GM11168 (cell line): Measurements from ENCODE around the gene HIPK4.
"Not testable (repeated sequence)": the region's sequence is repeated elsewhere in the genome, so short reads cannot be mapped to it uniquely, and the experiment has no call there.

ENCODE experiments used
- in situ Hi-C: fragments of 300-500 bp; cut with MboI; formaldehyde crosslinking; loops from one replicate; pipeline ENCODE4 v1.12.0; 2022; ENCODE audit warnings: low sequenced_read_pairs; ENCODE audit not compliant: unreplicated experiment

Gene HIPK4

DNA sequence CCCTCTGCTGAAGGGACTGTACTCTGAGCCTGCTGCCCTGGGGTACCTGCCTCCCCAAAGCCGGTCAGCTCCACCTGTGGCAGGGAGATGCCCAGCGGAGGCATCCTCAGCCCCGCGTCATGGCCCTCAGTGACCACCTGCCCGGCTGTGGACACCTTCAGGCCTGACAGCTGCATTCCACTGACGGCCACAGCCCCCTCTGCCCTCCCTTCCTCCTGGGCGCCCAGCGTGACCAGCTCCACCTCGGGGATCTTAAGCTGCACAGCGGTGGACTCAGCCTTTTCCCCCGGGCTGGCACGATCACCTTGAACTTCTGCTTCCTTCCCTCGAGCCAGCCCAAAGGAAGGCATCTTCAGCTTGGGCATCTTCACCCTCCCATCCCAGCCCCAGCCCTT, 4.8 kb upstream of the HIPK4 start:
- in situ Hi-C loops, result no loop called here

DNA sequence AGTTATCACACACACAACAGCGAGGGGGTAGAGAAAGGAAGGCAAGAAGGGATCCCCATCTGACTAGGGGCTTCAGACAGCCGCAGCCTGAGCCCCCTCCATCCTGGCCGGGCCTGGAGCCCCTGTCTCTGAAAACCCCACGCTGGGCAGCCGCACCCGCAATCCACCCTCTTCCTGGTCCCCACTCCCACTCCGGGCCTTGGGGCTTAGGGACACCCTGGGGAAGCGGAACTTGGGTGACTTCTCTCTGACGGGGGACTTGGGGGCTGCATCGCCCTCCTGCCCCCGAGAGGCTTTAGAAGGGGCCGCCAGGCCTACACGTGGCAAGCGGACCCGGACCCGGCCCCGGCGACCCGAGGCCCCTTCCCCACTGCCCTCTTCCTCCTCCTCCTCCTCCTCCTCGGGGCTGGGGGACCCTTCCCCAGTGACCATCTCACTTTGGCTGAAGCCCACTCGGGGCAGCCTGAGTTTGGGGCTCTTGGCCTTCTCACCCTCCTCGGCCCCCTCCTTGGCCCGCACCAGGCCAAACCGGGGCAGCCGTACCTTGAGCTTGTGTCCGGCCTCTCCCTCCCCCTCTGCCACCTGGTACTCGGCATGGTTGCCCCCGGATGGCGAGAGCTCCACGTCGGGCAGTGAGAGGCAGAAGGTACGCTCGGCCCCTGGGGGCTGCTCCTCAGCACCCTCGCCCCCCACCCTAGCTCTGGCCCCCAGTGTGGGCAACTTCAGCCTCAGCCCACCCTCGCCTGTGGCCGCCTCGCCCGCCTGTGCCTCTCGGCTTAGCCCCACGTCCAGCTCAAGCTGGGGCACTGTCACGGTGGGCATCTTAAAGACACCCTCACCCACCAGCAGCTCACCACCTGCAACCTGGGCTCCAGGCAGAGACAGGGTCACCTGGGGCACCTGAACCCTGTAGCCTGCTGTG, 4.2 kb upstream of the HIPK4 start:
- in situ Hi-C loops, result no loop called here

DNA sequence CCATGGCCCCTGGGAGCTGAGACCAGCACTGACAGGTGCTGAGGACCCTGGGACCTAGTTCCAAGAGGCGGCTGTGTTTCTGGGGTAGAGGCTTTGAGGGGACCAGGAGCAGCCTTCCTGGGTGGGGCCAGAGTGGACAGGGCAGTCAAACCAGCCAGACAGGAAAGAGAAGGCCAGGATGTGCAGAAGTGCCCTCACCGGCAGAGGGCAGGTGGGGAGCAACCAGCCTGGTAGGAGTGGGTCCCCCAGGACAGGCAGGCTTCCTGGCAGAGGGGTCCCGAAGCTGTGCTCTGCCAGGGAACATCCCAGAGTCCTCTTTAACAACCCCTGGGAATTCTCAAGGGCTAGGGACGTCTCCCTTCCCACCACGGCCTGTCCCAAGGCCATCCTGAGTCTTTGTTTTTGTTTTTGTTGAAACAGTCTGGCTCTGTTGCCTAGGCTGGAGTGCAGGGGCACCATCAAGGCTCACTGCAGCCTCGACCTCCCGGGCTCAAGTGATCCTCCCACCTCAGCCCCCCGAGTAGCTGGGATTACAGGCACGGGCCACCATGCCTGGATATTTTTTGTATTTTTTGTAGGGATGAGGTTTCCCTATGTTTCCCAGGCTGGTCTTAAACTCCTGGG, 3.0 kb upstream of the HIPK4 start:
- in situ Hi-C loops, result no loop called here

DNA sequence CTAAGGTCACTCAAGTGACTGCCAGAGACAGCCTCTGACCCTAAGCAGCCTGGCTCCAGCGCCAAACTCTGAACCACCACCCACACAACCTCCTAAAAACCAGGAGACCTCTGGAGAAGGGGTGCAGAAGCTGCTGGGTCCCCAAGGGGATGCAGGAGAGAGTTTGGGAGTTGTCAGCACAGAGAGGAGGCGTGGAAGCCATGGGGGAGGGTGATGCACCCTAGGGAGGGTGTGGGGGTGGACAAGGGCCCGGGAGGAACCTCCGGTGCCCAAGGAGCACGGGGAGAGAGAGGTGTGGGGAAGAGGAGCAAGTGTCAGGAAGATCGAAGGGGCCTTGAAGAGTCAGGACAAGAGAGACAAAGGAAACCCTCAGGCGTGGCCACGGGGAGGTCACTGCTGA, 2.1 kb upstream of the HIPK4 start:
- in situ Hi-C loops, result no loop called here

DNA sequence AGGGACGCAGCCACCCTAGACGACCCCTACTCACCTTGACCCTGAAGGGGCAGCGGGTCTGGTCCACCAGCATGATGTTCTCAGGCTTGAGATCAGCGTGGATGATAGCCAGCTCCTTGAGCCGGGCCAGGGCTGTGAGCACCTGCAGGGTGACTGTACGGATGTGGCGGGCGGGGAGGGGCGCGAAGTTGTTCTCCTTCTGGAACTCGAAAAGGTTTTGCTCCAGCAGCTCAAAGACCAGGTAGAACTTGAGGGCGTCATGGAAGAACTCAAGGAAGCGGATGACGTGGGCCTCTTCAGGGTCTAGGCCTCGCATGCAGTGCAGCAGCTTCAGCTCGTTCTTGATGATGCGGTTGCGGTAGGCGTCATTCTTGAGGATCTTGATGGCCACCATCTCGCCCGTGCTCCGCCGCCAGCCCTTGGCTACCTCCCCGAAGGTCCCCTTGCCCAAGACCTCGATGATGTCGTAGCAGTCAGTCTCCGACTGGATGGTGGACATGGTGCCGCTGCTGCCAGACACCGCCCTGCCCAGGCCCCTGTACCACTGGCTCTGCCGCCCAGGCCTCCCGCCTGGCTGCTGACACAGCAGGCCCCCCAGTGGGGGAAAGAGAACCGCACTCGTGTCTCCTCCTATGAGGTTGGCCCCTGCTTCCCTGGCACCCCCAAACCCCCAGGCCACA, 437 bp downstream of the HIPK4 start:
- in situ Hi-C loops, result no loop called here

DNA sequence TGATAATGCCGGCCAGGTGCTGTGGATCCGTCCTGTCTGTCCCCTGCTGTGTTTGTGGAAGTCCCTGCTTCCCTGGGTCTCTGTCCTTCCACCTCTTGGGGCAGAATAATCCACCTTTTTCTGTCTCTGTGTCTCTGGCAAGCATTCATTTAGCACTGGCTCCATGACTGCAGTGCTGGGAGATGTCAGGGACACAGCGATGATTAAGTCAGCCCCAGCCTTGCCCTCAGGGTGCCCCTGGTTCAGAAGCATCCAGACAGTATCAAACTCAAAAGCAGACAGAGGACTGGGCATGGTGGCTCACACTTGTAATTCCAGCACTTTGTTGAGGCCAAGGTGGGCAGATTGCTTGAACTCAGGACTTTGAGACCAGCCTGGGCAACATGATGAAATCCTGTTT, 1.5 kb downstream of the HIPK4 start:
- in situ Hi-C loops, result no loop called here

DNA sequence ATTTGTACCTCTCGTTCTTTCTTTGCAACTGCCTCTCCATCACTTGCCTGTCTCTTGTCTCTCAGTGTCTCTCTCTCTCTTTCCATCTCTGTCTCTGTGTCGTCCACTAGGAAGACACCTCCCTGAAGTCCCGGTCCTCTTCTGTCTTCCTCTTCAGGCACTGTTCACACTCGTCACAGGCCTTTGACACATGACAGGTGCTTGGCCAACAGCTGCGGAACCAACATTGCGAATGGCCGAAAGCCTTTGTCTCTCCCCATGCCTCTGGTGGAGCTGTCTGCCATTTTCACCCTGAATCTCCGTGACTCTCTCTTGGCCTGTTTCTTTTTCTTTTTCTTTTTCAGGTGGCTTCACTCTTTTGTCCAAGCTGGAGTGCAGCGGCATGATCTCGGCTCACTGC, 2.8 kb downstream of the HIPK4 start:
- in situ Hi-C loops, result no loop called here

DNA sequence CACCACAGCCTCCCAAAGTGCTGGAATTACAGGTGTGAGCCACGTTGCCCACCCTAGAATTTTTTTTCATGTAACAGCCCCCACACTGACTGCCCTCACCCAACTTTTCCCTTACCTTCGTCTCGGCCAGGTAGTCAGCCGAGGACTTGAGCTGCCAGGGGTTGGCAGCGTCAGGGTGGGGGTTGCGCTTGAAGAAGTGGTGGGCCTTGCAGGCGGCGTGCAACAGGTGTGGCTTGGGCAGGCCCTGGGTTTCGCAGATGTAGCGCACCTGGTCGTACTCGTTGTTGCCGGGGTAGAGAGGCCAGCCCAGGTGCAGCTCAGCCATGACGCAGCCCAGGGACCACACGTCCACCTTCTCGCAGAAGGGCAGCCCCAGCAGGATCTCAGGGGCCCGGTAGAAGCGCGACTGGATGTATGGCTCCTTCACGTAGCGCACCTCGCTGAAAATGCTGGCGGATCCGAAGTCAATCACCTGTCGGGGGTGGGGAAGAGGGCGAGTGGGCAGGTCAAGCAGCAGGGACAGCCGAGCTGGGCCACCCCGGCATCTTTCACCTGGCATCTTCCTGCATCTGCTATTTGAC, 6.2 kb downstream of the HIPK4 start:
- in situ Hi-C loops, result no loop called here

DNA sequence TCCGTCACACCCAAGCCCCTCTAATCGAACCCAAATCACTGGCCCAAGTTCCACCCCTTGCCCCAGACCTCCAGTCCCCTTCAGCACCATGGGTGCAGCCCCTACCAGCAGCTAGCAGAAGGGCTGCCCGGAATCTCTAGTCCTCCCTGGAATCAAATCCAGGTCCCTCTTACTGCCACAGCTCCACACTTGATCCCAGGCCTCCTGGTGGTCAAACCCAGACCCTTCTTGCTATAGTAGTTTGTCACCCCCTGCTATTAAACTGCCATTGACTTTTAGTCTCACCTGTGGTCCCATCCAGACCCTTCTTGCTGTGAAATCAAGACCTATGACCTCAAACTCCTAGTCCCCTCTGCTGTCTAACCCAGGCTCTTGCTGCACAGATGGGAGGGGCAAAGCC, 8.7 kb downstream of the HIPK4 start:
- in situ Hi-C loops, result no loop called here

DNA sequence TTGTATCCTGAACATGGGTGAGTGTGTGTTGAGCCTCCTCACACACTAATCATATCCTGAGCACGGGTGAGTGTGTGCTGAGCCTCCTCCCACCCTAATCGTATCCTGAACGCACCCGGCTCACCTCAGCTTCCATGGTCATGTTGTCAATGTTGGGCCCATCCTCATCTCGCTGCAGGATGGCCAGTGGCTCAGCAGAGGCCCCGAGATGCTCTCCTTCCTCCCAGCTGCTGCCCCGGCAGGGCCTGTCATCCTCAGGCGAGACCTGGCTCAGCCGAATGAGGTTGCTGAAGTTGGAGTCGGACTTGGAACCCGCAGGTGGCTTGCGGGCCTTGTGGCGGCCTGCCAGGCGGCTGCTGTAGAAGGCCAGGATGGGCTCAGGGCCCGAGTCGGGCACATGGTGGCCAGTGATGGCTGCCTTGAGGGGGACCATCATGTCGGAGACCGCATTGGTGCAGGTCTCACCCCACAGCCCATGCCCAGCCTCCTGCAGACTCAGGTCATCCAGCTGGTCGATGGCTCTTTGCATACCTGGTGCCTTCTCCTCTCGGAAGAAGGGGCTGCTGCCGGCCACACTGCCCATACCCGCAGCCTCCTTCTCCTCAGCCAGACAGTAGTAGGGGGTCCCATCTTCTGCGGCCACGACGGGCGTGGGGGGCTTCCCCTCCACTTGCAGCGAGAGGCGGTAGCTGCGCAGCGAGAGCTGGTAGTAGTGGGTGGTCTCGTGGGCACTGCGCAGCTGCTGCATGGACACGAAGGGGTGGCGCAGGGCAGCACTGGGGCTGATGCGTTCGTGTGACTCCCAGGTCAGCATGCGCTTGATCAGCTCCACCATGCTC, 9.6 kb downstream of the HIPK4 start:
- in situ Hi-C loops, result no loop called here

DNA sequence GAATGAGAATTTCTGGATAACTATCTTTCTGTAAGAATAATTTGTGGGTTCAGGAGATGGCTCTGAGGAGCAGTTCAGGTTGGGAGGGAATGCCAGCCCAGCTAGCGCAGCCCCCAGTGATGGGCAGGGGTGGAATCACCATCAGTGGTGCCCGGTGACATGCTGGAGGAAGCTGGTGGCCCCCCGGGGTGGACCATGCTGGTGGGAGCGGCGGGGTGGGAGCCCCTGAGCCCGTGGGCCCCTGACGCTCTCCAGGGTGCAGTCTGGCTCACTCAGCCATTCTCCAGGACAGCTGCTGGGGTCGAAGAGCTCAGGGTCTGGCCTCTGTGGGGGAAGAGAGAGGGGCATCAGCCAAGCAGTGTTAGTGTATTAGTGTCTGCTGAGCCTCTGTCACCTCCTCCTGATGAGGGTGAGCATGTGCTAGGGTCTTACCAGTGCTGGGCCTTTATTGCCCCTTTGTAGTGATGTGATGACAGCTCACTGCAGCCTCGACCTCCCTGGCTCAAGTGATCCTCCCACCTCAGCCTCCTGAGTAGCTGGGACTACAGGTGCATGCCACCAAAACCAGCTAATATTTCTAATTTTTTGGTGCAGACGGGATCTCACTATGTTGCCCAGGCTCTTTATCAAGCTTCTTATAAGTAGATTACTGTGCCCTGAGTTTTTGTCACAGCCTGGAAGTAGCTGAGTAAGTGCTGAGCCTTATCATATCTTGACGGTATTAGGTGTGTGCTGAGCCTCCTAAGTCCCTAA, 10.4 kb downstream of the HIPK4 start:
- in situ Hi-C loops, result no loop called here

DNA sequence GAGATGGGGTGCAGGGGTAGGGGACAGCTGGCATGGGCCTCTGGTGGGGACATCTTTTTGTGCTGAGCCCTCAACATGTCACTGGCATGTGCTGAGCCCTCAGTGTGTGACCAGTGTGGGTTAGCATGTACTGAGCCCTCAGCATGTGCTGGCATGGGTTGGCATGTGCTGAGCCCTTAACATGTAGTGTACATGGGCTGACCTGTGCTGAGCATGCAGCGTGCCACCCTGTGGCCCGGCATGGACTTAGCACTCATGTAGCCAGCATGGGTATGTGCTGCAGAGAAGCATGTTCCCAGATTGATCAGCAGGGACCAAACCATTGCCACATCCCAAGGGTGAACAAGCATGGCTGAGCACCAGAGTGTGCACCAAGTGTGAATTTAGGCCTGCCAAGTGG, 11.5 kb downstream of the HIPK4 start:
- in situ Hi-C loops, result no loop called here

DNA sequence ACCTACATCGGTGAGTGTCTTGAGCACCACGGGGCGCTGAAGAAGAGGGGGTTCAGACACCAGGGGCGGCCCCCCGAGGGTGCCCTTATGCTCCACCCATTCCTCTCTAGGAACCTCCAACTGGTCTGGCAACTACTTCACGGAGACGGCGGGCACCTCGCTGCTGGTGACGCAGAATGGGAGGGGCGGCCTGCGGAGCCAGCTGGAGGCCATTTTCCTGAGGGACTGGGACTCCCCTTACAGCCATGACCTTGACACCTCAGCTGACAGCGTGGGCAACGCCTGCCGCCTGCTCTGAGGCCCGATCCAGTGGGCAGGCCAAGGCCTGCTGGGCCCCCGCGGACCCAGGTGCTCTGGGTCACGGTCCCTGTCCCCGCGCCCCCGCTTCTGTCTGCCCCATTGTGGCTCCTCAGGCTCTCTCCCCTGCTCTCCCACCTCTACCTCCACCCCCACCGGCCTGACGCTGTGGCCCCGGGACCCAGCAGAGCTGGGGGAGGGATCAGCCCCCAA, 12.1 kb downstream of the HIPK4 start:
- in situ Hi-C loops, result no loop called here

DNA sequence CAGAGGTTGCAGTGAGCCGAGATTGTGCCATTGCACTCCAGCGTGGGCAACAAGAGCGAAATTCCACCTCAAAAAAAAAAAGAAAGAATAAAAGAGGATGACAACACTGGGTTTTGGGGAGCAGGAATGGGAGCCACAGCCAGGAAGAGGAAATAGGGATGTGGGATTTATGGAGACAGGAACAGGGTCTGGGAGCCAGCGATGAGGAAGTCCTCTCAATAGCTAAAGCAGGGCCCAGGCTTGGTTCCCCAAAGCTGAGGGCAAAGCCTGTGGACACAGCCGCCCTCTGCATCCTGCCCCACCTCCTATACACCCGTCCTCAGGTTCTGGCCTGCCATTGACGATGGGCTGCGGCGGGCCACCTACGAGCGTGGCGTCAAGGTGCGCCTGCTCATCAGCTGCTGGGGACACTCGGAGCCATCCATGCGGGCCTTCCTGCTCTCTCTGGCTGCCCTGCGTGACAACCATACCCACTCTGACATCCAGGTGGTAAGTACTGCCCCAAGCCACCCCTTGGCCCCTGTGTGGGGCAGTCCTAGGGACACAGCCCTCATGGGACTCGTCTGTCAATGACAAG, 13.6 kb downstream of the HIPK4 start:
- in situ Hi-C loops, result no loop called here

DNA sequence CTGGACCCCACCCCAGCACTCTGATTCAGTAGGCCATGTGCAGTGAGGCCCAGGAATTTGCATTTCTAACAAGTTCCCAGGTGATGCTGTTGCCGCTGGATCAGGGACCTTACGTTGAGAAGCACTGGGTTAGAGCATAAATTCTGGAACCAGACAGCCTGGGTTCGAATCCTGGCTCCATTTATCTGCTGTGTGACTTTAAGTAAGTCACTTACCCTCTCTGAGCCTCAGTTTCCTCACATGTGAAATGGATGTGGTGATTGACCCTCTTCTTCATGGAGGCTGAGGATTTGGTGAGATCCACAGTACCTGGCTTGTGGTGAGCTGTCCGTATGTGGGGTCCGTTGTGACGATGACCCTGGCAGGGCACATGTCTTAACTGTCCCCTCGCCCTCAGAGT, 15.9 kb downstream of the HIPK4 start:
- in situ Hi-C loops, result no loop called here

DNA sequence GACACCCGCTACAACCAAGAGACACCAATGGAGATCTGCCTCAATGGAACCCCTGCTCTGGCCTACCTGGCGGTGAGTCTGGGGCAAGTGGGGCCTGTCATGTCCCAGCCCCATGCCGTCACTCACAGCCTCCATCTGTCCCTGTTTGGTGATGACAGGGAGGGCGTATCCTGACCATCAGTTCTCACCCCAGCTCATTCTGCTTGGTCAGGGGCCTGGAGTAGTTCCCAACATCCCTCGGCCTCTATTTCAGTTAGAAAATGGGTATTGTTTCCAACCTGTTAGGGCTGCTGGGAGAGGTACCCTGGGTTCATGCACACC, 18.2 kb downstream of the HIPK4 start:
- in situ Hi-C loops, result no loop called here

DNA sequence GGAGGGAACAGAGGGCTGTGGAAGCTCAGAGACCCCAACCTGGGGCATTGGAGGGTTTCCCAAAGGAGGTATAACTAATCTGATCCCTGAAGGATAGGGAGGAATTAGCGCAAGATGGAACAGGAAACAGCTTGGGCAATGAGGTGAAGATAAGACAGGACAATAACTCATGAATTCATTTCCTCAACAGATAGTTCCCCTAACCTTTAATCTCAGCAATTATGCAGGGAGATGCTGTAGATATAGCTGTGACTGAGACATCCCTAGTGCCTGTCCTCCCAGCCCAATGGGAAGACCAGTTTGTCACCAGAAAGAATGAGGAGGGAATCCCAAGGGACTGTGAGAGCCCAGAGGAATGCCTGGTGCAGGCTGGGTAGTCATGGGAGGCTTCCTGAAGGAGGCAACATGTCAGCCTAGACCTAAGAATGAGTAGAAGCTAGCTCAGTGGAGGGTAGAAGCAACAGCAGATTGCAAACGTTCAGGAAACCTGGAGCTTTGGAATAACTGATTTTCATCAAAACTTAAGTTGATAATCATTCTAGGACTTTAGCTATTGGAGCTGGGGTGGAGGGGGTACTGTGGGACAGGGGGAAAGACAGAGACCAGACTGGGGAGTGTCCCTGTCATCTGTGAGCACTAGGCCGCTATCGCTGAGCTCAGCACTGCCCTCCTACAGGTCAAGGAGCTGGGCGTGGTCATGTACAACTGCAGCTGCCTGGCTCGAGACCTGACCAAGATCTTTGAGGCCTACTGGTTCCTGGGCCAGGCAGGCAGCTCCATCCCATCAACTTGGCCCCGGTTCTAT, 18.8 kb downstream of the HIPK4 start:
- in situ Hi-C loops, result no loop called here

DNA sequence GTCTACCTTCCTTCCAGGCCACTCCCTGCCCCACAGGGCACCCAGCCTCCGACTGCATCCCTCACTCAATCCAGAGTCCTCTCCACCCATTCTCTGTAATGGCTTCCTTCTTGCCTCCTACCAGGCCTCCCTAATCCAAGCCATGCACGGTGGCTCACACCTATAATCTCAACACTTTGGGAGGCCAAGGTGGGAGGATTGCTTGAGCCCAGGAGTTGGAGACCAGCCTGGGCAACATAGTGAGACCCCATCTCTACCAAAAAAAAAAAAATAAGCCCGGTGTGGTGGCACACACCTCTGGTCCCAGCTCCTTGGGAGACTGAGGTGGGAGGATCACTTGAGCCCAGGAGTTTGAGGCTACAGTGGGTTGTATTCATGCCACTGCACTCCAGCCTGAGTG, 19.7 kb downstream of the HIPK4 start:
- in situ Hi-C loops, result not testable (repeated sequence)
